Large intestine (tissue), 3 donors: Measurements from ENCODE around the gene CSTPP1. TPM values are rescaled to one million over a fixed set of nuclear protein-coding genes. Genes with fewer than 3 reads are reported as not detected.

Experiments used
- DNase-seq, 2 donors: peaks; one replicate each; pipeline versions ENCODE4 v3.0.0 to v3.0.0-alpha.2; 2013
- H3K27ac ChIP-seq: one replicate; pipeline ENCODE4 v1.5.1; 2013; ENCODE audit warnings: low read length
- H3K27me3 ChIP-seq: 2 replicates; pipeline ENCODE4 v1.6.1; 2013; ENCODE audit warnings: low read length; ENCODE audit not compliant: control insufficient read depth, insufficient read depth
- H3K36me3 ChIP-seq: 2 replicates; pipeline ENCODE4 v1.6.1; 2013; ENCODE audit warnings: low read length; ENCODE audit not compliant: control insufficient read depth, insufficient read depth
- H3K4me1 ChIP-seq: one replicate; pipeline ENCODE4 v1.6.1; 2013; ENCODE audit warnings: low read length; ENCODE audit not compliant: control insufficient read depth, insufficient read depth
- H3K4me3 ChIP-seq: one replicate; pipeline ENCODE4 v1.5.1; 2013; ENCODE audit warnings: low read length
- H3K9me3 ChIP-seq: one replicate; pipeline ENCODE4 v1.6.1; 2013; ENCODE audit warnings: mild to moderate bottlenecking, low read depth, low read length, moderate library complexity; ENCODE audit not compliant: control insufficient read depth
- WGBS: methylation state at CpG from one replicate; pipeline ENCODE4 v1.1.5; 2013; ENCODE audit warnings: low lambda C conversion rate; ENCODE audit not compliant: insufficient coverage; 5-methylcytosine and 5-hydroxymethylcytosine counted together
- polyA plus RNA-seq: library from polyadenylated mRNA; unstranded; fragments of 120-200 nt; gene quantifications from one replicate; pipeline ENCODE4 v1.2.1, GENCODE V29; 2013

CSTPP1 gene
- polyA plus RNA-seq, 1 donor = 32.9 TPM

DNA sequence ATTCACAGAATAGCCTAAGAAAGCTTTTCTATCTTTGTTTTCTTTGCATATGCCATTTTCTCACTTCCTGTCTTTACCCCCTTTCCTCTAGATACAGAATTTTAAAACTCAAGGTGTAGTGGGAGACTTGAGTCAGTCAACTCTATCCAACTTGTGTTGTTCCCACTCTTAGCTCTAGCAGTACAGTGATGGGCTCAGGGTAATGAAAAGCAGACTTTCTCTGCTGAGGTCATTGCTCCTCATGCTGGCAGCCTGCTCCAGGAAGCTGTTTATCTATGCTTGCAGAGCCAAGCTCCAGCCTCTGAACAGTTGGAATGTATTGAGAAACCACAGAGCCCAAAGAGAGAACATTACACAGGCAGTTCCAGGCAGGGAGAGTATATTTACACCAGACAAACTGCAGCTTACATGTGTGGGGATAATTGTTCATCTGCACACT, 68.1 kb downstream of the CSTPP1 start:
- Histone ChIP-seq H3K27me3 (no peaks in the 10 kb centered on the region), H3K4me3 (no peak overlapping the region), H3K4me1 (peaks cover 6% of the 10 kb centered on the region), H3K36me3 (no peaks in the 10 kb centered on the region), H3K27ac (peak overlapping the region; percentile 23), H3K9me3 (no peaks in the 10 kb centered on the region)
- peak; percentile 78 to 83 for DNase-seq

DNA sequence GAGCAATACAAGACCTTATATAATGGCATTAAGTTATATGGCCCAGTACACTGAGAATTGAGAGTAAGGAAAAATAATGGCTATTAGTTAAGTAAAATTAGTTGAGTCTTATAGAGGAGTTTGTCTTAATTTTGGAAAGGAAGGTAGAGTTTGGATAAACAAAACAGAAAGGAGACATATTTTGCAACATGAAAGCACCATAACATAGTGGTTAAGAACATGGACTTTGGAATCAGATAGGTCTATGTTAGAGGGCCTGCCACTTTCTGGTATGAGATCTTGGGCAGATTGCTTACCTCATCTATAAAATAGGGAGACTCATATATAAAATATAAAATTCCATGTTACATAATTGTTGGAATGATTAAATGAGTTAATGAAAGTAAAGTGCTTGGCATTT, 68.9 kb downstream of the CSTPP1 start:
- Histone ChIP-seq H3K36me3 (no peaks in the 10 kb centered on the region), H3K27ac (peak overlapping the region; percentile 23), H3K4me3 (no peak overlapping the region), H3K4me1 (peaks cover 6% of the 10 kb centered on the region), H3K27me3 (no peaks in the 10 kb centered on the region), H3K9me3 (no peaks in the 10 kb centered on the region)
- peak in 1 of 2 donors; percentile 11 for DNase-seq

DNA sequence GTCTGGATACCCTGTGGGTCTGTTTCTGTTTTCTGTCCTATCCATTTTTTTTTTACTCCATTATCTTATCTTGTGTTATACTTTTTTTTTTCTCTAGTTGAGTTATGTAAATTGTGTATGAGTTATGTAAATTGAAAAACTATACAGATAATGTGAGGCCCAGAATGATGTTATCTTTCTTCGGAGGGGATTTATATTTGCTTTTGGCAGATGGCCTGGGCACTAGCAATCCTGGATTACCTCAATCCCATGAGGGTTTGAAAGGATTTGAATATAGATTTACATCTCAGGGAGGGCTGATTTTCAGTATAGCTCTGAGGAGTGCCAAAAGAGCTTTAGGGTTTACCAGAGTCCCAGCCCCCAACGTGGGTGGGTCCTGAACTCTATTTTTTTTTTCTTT, 71.0 kb downstream of the CSTPP1 start:
- Histone ChIP-seq H3K27me3 (no peaks in the 10 kb centered on the region), H3K4me3 (no peak overlapping the region), H3K9me3 (no peaks in the 10 kb centered on the region), H3K4me1 (peaks cover 6% of the 10 kb centered on the region), H3K36me3 (no peaks in the 10 kb centered on the region), H3K27ac (no peak overlapping the region)
- WGBS = no CpG with 5 or more reads among the region's 2 CpGs
- DNase-seq = no peak

DNA sequence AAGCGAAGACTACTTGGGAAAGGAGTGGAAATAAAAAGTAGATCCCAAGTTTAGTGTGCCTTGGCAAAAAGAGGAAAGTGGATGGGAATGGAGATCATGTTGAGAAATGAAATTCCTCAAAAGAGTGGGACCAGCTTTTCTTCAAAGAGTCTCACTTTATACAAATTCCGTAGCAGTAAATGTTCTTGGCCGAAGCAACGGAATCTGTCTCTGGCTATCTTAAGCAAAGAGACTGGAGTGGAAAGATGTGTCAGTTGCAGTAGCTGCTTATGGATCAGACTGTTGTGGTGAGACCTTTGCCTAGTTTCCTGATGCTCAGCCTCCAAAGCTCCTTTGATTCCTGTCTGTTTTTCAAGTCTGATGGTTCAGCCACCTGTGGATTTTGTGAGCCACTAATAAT, 73.6 kb downstream of the CSTPP1 start:
- no peaks in the 10 kb centered on the region for H3K36me3 ChIP-seq
- no peaks in the 10 kb centered on the region for H3K9me3 ChIP-seq
- H3K27ac ChIP-seq = no peak overlapping the region
- no CpG with 5 or more reads among the region's 4 CpGs for WGBS
- no peak overlapping the region for H3K4me3 ChIP-seq
- DNase-seq = peak in 1 of 2 donors; percentile 28
- no peaks in the 10 kb centered on the region for H3K27me3 ChIP-seq
- H3K4me1 ChIP-seq = no peaks in the 10 kb centered on the region

DNA sequence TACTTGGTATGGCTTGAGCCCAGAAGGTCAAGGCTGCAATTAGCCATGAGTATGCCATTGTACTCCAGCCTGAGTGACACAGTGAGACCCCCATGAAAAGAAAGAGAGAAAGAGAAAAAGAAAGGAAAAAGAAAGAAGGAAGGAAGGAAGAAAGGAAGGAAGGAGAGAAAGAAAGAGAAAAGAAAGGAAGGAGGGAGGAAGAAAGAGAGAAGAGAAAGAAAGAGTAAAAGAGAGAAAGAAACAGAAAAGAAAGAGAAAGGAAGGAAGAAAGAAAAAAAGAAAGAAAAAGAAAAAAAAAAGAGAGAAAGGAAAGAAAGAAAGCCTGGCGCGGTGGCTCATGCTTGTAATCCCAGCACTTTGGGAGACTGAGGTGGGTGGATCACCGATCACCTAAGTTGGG, 77.5 kb downstream of the CSTPP1 start:
- Histone ChIP-seq H3K27me3 (no peaks in the 10 kb centered on the region), H3K36me3 (no peaks in the 10 kb centered on the region), H3K9me3 (no peaks in the 10 kb centered on the region), H3K27ac (no peak overlapping the region), H3K4me1 (no peaks in the 10 kb centered on the region), H3K4me3 (no peak overlapping the region)
- 100% methylated on average over 2 of the region's 3 CpGs for WGBS
- no peak for DNase-seq

DNA sequence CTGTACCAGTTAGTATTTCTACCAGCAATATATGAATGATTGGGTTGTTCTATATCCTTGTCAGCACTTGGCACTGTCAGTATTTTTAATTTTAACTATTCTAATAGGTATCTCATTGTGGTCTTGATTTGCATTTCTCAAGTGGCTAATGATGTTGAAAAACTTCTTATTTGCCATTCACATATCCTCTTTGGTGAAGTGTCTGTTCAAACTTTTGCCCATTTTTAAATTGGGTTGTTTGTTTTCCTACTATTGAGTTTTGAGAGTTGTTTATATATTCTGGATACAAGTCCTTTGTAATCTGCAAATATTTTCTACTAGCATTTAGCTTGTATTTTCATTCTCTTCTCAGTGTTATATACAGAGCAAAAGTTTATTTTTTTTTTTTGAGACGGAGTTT, 82.1 kb downstream of the CSTPP1 start:
- no peaks in the 10 kb centered on the region for H3K36me3 ChIP-seq
- no peaks in the 10 kb centered on the region for H3K4me1 ChIP-seq
- no peak overlapping the region for H3K4me3 ChIP-seq
- no peak overlapping the region for H3K27ac ChIP-seq
- no peaks in the 10 kb centered on the region for H3K27me3 ChIP-seq
- H3K9me3 ChIP-seq = no peaks in the 10 kb centered on the region
- WGBS = no CpG with 5 or more reads among the region's 1 CpG
- DNase-seq = no peak

DNA sequence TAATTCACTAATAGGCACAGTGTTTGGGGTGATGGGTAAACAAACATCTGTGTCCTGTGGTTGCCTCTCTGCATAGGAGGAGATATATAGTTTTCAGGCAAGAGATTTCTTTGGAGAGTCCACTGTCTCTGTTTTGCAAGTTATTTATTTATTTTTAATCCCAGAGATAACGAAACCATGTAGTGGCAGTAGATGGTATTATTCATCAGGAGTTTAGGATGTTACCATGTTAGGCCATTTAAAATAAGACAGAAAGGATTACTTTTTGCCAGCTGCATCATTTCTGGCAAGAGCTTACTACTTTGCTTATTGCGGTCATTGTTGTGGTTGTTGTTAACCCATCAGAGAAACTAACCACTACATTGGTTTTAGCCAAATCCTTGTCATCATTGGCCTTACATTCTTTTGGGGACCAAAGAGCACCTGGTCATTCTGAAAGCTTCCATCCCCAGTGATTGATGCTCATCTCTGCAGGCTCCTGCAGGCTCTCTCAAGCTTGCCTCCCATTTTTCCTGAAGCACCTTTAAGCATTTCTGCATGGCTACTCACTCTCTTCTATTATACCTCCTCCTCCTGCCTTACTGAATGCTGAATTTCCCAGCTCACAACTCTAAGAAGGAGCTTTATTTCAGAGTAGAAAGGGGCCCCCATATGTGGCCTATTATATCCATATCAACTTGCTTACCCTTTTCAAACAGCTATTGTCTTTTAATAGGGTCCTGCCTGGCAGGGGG, 84.4 kb downstream of the CSTPP1 start:
- H3K36me3 ChIP-seq = no peaks in the 10 kb centered on the region
- no peak overlapping the region for H3K27ac ChIP-seq
- no peaks in the 10 kb centered on the region for H3K27me3 ChIP-seq
- DNase-seq = no peak
- H3K4me3 ChIP-seq = no peak overlapping the region
- no peaks in the 10 kb centered on the region for H3K4me1 ChIP-seq
- H3K9me3 ChIP-seq = no peaks in the 10 kb centered on the region
- WGBS = 92% methylated on average over 1 of the region's 2 CpGs

DNA sequence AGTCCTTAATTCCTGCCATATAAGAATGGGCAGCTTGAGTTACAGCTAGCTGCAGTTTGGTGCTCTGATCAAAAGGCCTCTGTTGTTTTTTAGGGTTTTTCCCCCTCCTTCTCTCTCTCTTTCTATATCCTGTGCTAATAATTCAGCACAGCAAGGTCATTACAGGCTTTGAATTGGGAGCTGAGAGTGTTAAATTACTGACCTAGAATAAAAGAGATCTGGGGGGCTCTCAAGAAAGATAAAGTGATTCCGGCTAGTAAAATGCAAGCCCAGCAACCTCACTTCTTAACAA, 84.9 kb downstream of the CSTPP1 start:
- no peaks in the 10 kb centered on the region for H3K9me3 ChIP-seq
- H3K27me3 ChIP-seq = no peaks in the 10 kb centered on the region
- no peak for DNase-seq
- H3K27ac ChIP-seq = no peak overlapping the region
- WGBS = no CpG with 5 or more reads among the region's 1 CpG
- no peak overlapping the region for H3K4me3 ChIP-seq
- no peaks in the 10 kb centered on the region for H3K4me1 ChIP-seq
- H3K36me3 ChIP-seq = no peaks in the 10 kb centered on the region

DNA sequence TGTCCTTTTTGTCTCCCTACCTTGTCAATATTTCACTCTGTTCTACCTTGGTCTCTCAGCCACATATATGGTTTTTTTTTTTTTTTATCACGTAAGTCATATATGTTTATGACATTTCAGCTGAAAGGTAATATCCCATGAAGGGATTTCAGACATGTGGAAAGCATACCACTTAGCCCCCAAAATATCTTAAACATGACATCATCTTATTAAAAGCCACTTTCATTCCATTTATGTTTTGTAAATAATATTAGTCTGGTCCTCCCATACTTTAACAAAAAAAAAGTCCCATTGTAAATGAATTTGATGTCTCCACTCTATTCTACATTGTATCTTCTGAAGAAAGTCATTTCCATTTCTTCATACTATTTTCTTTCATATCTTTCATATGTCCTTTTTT, 85.4 kb downstream of the CSTPP1 start:
- Histone ChIP-seq H3K4me1 (no peaks in the 10 kb centered on the region), H3K9me3 (no peaks in the 10 kb centered on the region), H3K27ac (no peak overlapping the region), H3K4me3 (no peak overlapping the region), H3K36me3 (no peaks in the 10 kb centered on the region), H3K27me3 (no peaks in the 10 kb centered on the region)
- no peak for DNase-seq
- WGBS = 86% methylated on average over 1 of the region's 1 CpG

DNA sequence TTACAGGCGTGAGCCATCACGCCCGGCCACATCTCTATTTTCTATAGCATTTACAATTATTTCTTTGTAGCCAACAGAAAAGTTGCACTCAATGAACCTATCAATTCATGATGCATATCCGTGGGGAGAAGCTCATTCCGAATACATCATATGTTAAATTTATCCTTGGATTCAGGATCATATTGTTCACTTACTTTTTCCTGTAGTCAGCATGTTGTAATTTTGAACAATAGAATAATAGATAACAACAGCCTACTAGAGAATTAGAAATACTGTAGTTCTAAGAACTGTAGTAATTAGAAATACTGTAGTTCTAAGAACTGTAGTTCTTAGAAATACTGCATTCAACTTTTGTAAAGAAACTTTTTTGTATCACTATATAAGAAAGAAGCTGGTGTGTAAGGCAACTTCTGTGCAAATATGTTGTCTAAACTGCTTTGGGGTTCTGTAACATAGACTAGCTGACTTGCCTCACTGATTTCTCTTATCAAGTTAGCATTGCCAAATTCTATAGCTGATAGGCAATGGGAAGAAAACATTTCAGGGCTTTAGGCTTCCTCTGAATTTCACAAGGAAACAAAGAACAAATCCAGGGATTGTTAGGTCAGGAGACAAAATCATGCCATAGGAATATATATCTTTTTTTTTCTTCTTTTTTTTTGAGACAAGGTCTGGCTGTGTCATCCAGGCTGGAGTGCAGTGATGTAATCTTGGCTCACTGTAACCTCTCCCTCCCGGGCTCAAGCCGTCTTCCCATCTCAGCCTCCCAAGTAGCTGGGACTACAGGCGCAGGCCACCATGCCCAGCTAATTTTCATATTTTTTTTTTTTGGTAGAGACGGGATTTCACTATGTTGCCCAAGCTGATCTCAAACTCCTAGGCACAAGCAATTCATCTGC, 91.9 kb downstream of the CSTPP1 start:
- 92% methylated on average over 3 of the region's 9 CpGs for WGBS
- DNase-seq = no peak
- no peaks in the 10 kb centered on the region for H3K36me3 ChIP-seq
- no peak overlapping the region for H3K27ac ChIP-seq
- H3K4me1 ChIP-seq = no peaks in the 10 kb centered on the region
- no peaks in the 10 kb centered on the region for H3K27me3 ChIP-seq
- no peaks in the 10 kb centered on the region for H3K9me3 ChIP-seq
- no peak overlapping the region for H3K4me3 ChIP-seq

DNA sequence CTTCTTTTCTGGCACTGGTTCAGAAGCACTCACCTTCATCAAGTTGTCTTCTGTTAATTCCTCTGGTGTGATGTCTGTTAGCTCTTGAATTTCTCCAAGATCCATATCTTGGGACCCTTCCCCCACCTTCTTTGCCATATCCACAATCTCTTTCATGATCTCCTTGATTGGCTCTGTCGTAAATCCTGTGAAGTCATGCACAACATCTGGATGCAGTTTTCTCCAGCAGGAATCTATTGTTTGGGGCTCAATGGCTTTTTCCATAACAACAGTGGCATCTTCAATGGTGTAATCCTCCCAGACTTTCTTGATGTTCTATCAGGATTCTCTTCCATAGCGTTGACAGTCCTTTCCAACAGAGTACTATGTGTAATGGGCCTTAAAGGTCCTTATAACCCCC, 96.9 kb downstream of the CSTPP1 start:
- Histone ChIP-seq H3K27me3 (no peaks in the 10 kb centered on the region), H3K9me3 (peaks cover 3% of the 10 kb centered on the region), H3K36me3 (no peaks in the 10 kb centered on the region), H3K27ac (no peak overlapping the region), H3K4me1 (no peaks in the 10 kb centered on the region), H3K4me3 (no peak overlapping the region)
- DNase-seq = no peak
- no CpG with 5 or more reads among the region's 2 CpGs for WGBS
